Central memory CD8-positive, alpha-beta T cell (primary cell): ENCODE results near the gene PEF1.
A peak's percentile ranks its signal among the peaks of the same experiment; 100 is the strongest.
"Not testable (repeated sequence)": the region's sequence is repeated elsewhere in the genome, so short reads cannot be mapped to it uniquely, and the experiment has no call there.

Experiments
- ATAC-seq: fragments of 150-1000 bp; cut with Tn5 transposase; replicated peaks from 2 replicates; pipeline ENCODE4 v1.10.0; 2022; ENCODE audit warnings: mild to moderate bottlenecking, moderate FRiP score, moderate number of reproducible peaks; ENCODE audit not compliant: poor library complexity, severe bottlenecking; ENCODE audit errors: extremely low read depth
- DNase-seq, 2 donors: peaks; one replicate each; pipeline ENCODE4 v3.0.0; 2021; ENCODE audit warnings: low spot score in 2 of 2
- H3K27ac Mint-ChIP-seq: one replicate; pipeline ENCODE4 v1.8.0; 2022; ENCODE audit warnings: low read depth, mild to moderate bottlenecking, moderate library complexity, mixed read lengths
- H3K27me3 Mint-ChIP-seq: one replicate; pipeline ENCODE4 v1.8.0; 2022; ENCODE audit warnings: mixed read lengths
- H3K36me3 Mint-ChIP-seq: one replicate; pipeline ENCODE4 v1.8.0; 2022; ENCODE audit warnings: mild to moderate bottlenecking, moderate library complexity, mixed read lengths; ENCODE audit not compliant: insufficient read depth
- H3K4me1 Mint-ChIP-seq: one replicate; pipeline ENCODE4 v1.8.0; 2022; ENCODE audit warnings: mixed read lengths
- H3K4me3 Mint-ChIP-seq: one replicate; pipeline ENCODE4 v1.8.0; 2022; ENCODE audit warnings: mild to moderate bottlenecking, moderate library complexity, mixed read lengths
- H3K9me3 Mint-ChIP-seq: one replicate; pipeline ENCODE4 v1.8.0; 2022; ENCODE audit warnings: mixed read lengths

Gene PEF1

DNA sequence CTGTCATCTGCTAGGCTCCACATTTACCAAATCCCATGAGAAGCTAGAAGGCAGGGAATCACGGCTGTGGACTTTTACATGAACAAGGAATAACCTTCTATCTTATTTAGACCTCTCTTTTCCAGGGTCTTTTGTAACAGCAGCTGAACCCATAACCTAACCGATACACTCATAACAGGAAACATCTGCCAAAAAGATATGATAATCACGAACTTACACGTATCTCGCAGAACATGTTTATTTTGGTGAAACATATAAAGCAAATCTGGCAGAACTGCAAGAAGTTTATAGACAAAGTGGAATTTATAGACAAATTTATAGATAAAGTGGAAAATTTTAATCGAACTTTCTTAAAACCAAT lies 48.0 kb downstream of the PEF1 start:
- H3K36me3 Mint-ChIP-seq, result no peaks in the 10 kb centered on the region
- DNase-seq, result no peak
- no peak overlapping the region for H3K4me3 Mint-ChIP-seq
- ATAC-seq, result no peak
- no peak overlapping the region for H3K27ac Mint-ChIP-seq
- no peaks in the 10 kb centered on the region for H3K9me3 Mint-ChIP-seq
- peaks cover 5% of the 10 kb centered on the region for H3K27me3 Mint-ChIP-seq
- no peaks in the 10 kb centered on the region for H3K4me1 Mint-ChIP-seq

DNA sequence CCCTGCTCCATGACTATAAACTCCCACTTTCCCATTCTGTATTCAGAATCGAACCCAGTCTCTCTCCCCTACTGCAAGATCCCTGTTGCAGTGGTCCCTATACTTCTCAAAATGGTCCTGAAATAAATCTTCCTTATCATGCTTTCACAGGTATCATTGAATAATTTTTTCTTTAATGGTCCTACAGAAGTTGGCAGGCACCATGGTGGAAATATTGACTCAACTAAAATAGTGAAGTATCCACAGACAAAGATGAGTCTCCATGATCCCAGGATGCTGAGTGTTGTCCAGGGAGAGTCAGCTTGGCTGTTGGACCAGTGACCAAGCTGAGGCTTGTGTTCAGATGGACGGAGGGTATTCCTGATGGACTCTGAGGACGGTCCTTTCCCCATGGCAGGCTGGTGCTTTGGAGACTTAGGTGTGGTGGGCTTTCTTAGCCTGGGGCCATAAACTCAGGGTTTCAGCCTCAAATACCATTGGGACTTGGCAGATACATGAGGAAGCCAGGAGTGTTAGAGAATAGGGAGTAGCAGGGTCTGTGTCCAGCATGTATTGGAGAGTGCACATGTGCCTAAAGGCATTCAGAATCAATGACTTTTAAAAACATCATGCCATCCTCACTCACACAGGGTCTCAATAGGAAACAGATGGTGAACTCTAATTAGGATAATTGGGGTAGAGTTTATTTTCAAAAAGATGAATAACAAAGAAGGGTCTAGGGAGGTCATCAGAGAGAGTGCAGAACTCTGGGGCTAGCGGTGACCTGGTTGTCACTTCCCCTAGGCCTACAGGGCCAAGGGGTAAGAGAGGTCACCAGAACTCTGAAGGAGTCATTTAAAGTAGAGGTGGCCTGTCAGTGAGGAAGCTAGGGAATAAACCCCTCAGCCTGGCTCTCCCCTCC lies 48.6 kb downstream of the PEF1 start:
- H3K4me3 Mint-ChIP-seq, result no peak overlapping the region
- ATAC-seq (no peak), DNase-seq (no peak)
- H3K36me3 Mint-ChIP-seq, result no peaks in the 10 kb centered on the region
- no peaks in the 10 kb centered on the region for H3K4me1 Mint-ChIP-seq
- peaks cover 11% of the 10 kb centered on the region for H3K27me3 Mint-ChIP-seq
- no peak overlapping the region for H3K27ac Mint-ChIP-seq
- H3K9me3 Mint-ChIP-seq, result no peaks in the 10 kb centered on the region

DNA sequence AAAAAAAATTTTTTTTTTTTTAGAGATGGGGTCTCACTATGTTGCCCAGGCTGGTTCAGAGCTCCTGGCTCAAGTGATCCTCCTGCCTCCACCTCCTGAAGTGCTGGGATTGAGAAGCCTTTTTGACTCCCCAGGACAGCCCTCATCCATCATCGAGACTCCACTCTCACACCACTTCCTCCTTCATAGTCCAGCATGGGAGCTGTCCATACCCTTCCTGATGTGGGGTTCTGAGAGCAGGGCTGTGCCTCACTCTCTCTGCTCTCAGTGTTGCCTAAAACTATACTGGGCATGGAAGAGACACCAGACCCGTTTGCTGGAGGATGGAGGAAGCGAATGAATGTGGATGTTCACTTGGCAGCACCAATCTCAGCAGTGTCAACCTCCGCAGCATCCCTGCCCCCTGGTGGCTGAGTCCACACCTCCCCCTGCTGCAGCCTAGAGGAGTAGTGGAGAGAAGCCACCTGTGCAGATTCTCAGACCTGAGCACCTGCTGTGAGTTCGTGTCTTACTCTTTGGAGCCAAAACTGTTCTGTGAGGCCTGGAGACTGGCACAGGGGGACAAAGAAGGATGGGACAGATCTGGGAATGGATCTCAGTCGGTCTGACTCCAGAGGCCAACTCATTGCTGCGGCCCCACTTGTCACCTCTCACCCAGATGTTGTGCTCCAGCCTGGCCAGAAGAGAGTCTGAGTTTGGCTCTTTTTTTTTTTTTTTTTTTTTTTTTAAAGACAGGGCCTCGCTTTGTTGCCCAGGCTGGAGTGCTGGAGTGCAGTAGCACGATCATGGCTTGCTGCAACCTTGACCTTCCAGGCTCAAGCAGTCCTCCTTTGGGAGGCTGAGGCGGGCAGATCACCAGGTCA lies 50.7 kb downstream of the PEF1 start:
- no peak overlapping the region for H3K27ac Mint-ChIP-seq
- no peaks in the 10 kb centered on the region for H3K36me3 Mint-ChIP-seq
- ATAC-seq (peak; percentile 70), DNase-seq (peak; percentile 47 to 58)
- H3K27me3 Mint-ChIP-seq, result peaks cover 27% of the 10 kb centered on the region
- no peaks in the 10 kb centered on the region for H3K9me3 Mint-ChIP-seq
- no peak overlapping the region for H3K4me3 Mint-ChIP-seq
- no peaks in the 10 kb centered on the region for H3K4me1 Mint-ChIP-seq

DNA sequence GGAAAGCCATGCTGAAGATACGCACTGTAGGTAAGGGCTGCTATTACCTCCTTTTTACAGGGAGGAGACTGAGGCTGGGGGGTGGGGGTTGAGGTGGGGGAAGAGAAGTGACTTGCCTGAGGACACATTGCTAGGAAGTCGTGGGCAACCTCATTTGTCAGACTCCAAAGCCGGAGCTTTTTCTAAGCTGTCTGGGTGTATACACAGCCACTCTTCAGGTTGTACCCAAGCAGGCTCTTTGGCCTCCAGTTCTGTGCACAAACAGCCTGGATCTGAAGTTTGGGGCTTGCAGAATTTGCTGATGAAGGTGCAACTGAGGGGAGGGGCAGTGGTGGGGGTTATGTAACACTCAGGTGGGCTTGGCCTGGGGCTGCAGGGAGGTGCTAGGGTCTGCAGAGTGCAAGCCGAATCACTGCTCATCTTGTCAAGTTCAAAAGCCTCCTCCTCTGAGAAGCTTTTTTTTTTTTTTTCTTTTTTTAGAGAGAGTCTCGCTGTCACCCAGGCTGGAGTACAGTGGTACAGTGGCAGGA lies 51.5 kb downstream of the PEF1 start:
- DNase-seq (no peak), ATAC-seq (no peak)
- Mint-ChIP-seq H3K36me3 (no peaks in the 10 kb centered on the region), H3K27ac (no peak overlapping the region), H3K27me3 (peaks cover 30% of the 10 kb centered on the region), H3K4me1 (no peaks in the 10 kb centered on the region), H3K9me3 (no peaks in the 10 kb centered on the region), H3K4me3 (no peak overlapping the region)

DNA sequence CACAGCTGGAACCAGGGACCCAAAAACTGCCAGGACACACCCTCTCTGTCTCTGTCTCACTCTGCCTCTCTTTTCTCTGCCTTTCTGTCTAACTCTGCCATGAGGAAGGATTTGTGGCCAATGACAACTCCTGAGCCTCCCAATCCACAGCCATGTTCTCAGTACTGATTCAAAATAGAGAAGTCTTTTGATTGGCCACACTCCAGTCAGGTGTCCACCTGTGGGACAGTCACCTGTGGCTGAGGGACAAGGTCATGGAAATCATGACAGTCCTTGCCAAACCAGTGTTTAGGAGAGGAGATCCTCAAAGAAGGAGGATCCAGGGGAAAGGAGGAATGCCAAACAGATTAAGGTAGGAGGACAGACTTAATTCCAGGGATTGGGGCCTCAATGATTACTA lies 52.5 kb downstream of the PEF1 start:
- no peaks in the 10 kb centered on the region for H3K4me1 Mint-ChIP-seq

DNA sequence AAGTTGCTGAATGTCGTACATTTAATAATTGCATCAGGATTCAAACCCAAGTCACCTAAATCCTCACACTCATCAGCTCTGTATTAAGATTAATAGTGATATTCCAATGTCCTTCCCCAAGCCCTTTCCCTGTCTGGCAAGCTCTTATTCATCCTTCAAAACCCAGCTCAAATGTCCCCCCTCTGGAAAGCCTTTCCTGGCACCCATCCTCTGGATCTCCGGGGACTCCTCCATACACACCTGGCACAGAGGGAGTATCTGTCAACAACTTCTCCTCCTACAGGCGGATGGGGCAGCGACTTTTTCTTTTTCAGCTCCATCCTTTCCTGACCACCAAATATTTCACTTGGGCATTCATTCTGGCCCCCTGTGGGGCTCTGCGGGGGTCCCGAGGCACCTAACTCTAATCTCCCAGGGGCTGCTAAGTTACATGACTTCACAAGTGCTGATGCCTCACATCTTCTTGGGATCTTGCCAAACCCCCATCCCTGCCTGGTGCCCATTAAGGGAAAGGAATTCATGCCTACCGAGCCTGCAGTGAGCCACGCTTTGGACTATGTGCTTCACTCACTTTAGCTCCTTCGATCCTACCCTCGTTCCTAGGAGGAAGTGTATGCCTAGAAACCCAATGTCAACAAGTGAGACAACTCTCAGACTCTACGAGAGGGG lies 53.1 kb downstream of the PEF1 start:
- DNase-seq (no peak), ATAC-seq (no peak)
- Mint-ChIP-seq H3K27me3 (peaks cover 35% of the 10 kb centered on the region), H3K4me1 (no peaks in the 10 kb centered on the region), H3K27ac (no peak overlapping the region), H3K4me3 (no peak overlapping the region), H3K36me3 (no peaks in the 10 kb centered on the region), H3K9me3 (no peaks in the 10 kb centered on the region)

More for the DNA sequence above, 52.5 kb downstream of the PEF1 start:
- Mint-ChIP-seq H3K36me3 (no peaks in the 10 kb centered on the region), H3K9me3 (no peaks in the 10 kb centered on the region), H3K27me3 (peaks cover 35% of the 10 kb centered on the region), H3K27ac (no peak overlapping the region), H3K4me3 (no peak overlapping the region)
- DNase-seq (no peak), ATAC-seq (no peak)

DNA sequence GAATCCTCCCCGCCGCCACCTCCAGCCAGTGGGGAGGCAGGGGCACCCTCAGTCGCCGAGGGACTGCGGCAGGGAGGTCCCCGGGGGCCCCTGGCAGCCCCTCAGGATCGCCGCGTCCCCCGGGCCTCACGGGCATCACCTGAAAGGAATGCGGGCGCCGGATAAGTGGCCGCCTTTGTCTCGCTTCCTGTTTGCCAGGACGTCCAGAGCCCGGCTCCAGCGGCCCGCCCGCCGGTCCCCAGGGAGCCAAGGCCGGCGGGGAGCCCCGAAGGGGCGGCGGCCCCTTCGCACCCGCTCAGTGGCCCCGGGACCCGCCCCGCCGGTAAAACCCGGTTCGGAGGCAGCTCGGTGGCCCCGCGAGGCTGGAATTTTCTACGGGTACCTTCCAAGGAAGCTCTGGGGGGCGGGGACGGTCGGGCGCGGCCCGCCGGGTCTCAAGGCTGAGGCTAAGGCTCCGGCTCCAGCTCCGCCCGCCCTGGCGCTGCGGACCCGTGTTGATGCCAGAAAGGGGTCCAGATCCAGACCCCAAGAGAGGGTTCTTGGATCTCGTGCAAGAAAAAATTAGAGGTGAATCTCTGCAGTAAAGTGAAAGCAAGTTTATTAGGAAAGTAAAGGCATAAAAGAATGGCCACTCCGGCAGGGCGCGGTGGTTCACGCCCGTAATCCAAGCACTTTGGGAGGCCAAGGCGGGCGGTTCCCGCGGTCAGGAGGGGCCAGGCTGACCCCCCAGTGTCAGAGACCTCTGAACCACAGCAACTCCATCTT lies 55.7 kb downstream of the PEF1 start:
- Mint-ChIP-seq H3K4me1 (no peaks in the 10 kb centered on the region), H3K36me3 (peaks cover 2% of the 10 kb centered on the region), H3K27ac (no peak overlapping the region), H3K9me3 (no peaks in the 10 kb centered on the region), H3K4me3 (no peak overlapping the region), H3K27me3 (peaks cover 35% of the 10 kb centered on the region)
- ATAC-seq (no peak), DNase-seq (no peak)

DNA sequence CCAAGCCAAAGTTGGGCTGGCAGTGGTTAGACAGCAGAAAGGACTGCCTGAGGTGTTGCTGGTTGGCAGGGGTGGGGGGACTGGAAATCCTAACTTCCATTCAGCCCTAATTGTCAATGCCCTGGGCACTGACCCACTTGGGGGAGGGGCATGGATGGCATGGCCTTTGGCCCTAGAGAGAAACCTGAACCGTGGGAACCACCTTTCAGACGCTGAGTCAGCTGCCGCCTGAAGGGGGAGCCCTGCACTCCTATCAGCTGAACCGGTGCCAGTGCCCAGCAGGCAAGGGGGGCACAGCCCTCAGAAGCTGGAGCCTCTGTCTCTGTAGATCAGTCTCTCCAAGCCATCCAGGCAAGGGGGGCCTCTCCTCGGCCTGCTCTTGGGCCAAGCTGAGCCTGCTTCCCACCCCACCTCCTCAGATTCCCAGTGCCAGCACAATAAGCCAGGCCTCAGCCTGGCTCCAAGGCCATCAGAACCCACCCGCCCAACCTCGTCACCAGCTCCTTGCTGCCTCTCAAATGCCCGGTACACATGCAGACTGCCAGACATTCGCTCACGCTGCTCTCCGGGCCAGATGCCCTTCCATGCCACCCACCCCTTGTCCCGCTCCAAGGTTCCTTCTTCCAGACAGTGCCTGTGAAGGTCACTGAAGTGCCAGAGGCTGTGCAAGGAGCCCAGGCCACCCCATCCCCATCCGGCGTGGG lies 56.8 kb downstream of the PEF1 start:
- H3K27ac Mint-ChIP-seq, result no peak overlapping the region

DNA sequence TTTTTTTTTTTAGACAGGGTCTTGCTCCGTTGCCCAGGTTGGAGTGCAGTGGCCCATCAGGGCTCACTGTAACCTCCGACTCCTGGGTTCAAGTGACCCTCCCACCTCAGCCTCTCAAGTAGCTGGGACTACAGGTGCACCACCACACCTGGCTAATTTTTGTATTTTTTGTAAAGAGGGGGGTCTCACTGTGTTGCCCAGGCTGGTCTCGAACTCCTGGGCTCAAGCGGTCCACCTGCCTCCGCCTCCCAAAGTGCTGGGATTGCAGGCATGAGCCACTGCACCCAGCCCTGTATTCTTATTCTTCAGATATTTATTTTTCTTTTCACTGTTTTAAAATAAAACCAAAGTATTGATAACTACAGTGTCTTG lies 57.4 kb downstream of the PEF1 start:
- H3K9me3 Mint-ChIP-seq, H3K4me1 Mint-ChIP-seq, H3K36me3 Mint-ChIP-seq, DNase-seq, ATAC-seq, H3K27ac Mint-ChIP-seq, H3K4me3 Mint-ChIP-seq: not testable (repeated sequence)
- H3K27me3 Mint-ChIP-seq, result peaks cover 35% of the 10 kb centered on the region

More for the DNA sequence above, 56.8 kb downstream of the PEF1 start:
- no peaks in the 10 kb centered on the region for H3K9me3 Mint-ChIP-seq
- no peak for ATAC-seq
- no peak overlapping the region for H3K4me3 Mint-ChIP-seq
- peaks cover 2% of the 10 kb centered on the region for H3K36me3 Mint-ChIP-seq
- DNase-seq, result no peak
- H3K4me1 Mint-ChIP-seq, result no peaks in the 10 kb centered on the region
- H3K27me3 Mint-ChIP-seq, result peaks cover 35% of the 10 kb centered on the region

DNA sequence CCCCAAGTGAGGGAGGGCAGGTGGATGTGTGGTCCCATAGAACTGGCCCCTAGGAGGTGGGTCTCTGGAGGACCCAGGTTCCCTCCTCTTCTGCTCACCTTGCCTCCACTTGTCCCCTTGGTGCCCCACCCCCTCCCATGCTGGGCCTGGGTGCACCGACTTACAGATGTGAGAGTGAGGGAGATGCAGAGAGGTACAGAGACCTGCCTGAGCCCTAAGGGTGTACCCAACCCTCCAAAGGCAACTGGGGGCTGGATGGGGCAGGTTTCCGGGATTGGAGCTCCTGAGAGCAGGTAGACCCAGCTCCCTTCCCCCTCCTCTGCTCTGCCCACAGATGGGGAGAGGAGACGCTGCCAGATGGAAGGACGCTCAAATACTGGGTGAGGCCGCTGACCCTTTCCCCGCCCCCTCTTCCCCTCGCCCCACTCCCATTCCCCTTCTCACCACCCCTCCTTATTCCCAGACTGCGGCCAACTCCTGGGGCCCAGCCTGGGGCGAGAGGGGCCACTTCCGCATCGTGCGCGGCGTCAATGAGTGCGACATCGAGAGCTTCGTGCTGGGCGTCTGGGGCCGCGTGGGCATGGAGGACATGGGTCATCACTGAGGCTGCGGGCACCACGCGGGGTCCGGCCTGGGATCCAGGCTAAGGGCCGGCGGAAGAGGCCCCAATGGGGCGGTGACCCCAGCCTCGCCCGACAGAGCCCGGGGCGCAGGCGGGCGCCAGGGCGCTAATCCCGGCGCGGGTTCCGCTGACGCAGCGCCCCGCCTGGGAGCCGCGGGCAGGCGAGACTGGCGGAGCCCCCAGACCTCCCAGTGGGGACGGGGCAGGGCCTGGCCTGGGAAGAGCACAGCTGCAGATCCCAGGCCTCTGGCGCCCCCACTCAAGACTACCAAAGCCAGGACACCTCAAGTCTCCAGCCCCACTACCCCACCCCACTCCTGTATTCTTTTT lies 58.0 kb downstream of the PEF1 start:
- ATAC-seq (no peak), DNase-seq (no peak)
- H3K36me3 Mint-ChIP-seq, result peaks cover 2% of the 10 kb centered on the region
- H3K9me3 Mint-ChIP-seq, result no peaks in the 10 kb centered on the region
- H3K4me1 Mint-ChIP-seq, result no peaks in the 10 kb centered on the region
- H3K4me3 Mint-ChIP-seq, result no peak overlapping the region
- H3K27ac Mint-ChIP-seq, result no peak overlapping the region
- H3K27me3 Mint-ChIP-seq, result peaks cover 30% of the 10 kb centered on the region
